Activated naive CD4-positive, alpha-beta T cell treated with anti-CD3 and anti-CD28 coated beads, Interleukin-2, amount 50 U/mL, for 72 hours (primary cell): ENCODE measurements around the gene TRIM73. TPM values are rescaled to one million over a fixed set of nuclear protein-coding genes. Genes with fewer than 3 reads are reported as not detected.
"Not testable (repeated sequence)": the region's sequence is repeated elsewhere in the genome, so short reads cannot be mapped to it uniquely, and the experiment has no call there.

Experiments
- ATAC-seq, 2 donors: fragments of 150-1000 bp; cut with Tn5 transposase; 2 replicates each; pipeline ENCODE4 v1.10.0; 2021; ENCODE audit warnings: mild to moderate bottlenecking in 2 of 2, moderate library complexity in 2 of 2
- DNase-seq, 2 donors: peaks; one replicate each; pipeline ENCODE4 v3.0.0; 2021 to 2022; ENCODE audit warnings: low spot score in 2 of 2
- H3K27ac Mint-ChIP-seq, 2 donors: one replicate each; pipeline ENCODE4 v1.8.0; 2022; ENCODE audit warnings: mild to moderate bottlenecking in 2 of 2, mixed read lengths in 2 of 2
- H3K36me3 Mint-ChIP-seq, 2 donors: one replicate each; pipeline ENCODE4 v1.8.0; 2022; ENCODE audit warnings: mixed read lengths in 2 of 2
- H3K9me3 Mint-ChIP-seq, 2 donors: one replicate each; pipeline ENCODE4 v1.8.0; 2022; ENCODE audit warnings: mixed read lengths in 2 of 2
- total RNA-seq, 2 donors: library from RNA; stranded (reverse); gene quantifications; one replicate each; pipeline ENCODE4 v1.2.3, GENCODE V29; 2022

The TRIM73 gene
- 1 to 10 TPM; 3.9 to 8.9 TPM for total RNA-seq

DNA sequence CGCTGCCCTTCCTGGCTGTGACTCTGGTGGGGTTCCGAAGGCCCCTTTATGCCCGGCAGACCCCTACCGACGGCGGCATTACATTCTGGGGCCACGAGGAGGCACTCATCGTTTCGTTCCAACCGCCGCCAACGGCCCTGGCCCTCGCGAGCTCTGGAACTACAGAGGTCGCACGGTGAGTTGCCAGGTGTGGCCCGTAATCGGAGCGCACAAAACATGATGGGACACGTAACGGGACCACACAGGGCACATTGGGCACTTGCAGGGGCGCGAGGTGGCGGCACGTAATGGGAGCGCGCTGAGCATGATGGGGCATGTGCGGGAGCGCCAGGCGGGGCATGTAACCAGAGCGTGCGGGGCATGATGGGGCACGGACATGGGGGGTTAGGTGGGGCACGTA lies at the start of gene TRIM73:
TSS of gene TRIM73 (plus strand) at position 301 of the 400 bp plus-strand sequence. CDS start 3,305 bp downstream, outside the sequence.
- H3K36me3 Mint-ChIP-seq, ATAC-seq: not testable (repeated sequence)

DNA sequence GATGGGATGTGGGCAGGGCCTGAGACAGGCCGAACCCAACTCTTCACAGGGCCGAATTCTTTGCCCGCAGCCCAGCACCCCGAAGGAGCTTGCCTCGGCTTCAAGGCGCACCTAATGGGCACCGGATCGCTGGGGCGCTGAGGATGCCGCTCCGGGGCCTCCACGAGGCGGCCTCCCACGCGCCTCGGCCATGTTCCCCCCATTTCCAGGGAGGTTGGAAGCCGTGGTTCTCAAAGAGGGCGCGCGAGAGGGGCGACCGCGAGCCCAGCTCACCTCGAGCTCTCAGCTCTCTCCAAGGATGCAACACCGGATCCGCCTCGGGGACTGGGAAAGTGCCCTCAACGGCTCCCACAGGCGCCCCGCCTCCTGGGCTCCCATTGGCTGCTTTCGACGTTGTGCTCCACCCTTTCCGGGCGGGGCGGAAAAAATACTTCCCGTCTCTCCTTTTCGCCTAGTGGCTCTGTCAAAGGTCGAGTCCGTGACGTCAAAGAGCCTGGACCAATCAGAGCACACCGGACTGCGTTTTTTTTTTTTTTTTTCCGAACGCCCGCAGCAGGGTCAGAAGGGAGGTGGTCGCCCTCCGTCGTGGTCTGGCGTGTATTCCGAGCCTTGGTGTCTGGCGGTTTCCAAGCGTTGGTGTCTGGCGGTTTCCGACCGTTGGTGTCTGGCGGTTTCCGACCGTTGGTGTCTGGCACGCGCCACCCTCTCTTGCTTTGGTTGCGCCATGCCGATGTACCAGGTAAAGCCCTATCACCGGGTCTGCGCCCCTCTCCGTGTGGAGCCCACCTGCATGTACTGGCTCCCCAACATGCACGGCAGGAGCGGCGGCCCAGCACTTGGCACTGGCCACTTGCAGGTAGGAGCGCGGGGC lies 36.5 kb upstream of the TRIM73 start:
- peak; percentile 82 to 87 for ATAC-seq
- peak; percentile 45 to 57 for DNase-seq
- H3K36me3 Mint-ChIP-seq, H3K9me3 Mint-ChIP-seq: not testable (repeated sequence)
- peak overlapping the region in 1 of 2 donors; percentile 88 for H3K27ac Mint-ChIP-seq

More for the DNA sequence above, at the start of gene TRIM73:
- H3K27ac Mint-ChIP-seq, DNase-seq, H3K9me3 Mint-ChIP-seq: not testable (repeated sequence)

DNA sequence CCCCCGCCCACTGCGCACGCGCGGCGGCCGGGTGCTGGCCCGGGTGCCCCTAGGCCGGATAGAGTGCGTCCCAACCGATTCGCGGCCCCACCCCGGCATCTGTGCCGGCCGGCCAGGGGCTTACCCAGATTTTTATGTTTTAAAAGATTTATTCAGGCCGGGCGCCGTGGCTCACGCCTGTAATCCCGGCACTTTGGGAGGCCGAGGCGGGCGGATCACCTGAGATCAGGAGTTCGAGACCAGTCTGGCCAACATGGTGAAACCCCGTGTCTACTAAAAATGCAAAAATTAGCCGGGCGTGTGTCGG lies 35.9 kb upstream of the TRIM73 start:
- H3K9me3 Mint-ChIP-seq, DNase-seq, H3K27ac Mint-ChIP-seq, H3K36me3 Mint-ChIP-seq, ATAC-seq: not testable (repeated sequence)

DNA sequence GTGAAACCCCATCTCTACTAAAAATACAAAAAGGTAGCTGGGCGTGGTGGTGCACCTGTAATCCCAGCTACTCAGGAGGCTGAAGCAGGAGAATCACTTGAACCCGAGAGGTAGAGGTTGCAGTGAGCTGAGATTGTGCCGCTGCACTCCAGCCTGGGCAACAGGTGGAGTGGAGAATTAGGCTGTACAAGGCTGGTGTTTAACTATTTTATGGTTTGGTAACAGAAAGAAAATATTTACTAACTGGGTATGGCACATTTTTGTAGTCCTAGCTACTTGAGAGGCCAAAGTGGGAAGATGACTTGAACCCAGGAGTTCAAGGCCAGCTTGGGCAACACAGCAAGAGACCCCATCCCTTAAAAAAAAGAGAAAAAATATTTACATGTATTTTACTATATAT lies 31.4 kb upstream of the TRIM73 start:
- not testable (repeated sequence) for H3K36me3 Mint-ChIP-seq, DNase-seq, ATAC-seq, H3K9me3 Mint-ChIP-seq, H3K27ac Mint-ChIP-seq

DNA sequence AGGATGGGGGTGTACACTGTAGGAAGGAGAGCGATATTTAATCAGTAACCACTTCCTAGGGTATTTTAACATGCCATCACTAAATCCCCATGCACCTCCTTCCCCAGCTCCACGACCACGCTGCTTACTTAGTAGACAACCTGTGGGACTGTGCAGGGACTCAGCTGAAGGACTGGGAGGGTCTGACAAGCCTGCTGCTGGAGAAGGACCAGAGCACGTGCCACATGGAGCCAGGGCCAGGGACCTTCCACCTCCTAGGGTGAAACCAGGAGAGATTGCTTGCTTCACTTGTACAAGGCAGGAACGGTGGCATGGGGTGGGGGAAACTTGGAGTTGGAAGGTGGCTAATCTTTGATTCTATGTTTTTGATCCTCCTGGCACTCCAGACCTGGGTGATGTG lies 28.8 kb upstream of the TRIM73 start:
- not testable (repeated sequence) for ATAC-seq, DNase-seq, H3K27ac Mint-ChIP-seq, H3K36me3 Mint-ChIP-seq, H3K9me3 Mint-ChIP-seq

DNA sequence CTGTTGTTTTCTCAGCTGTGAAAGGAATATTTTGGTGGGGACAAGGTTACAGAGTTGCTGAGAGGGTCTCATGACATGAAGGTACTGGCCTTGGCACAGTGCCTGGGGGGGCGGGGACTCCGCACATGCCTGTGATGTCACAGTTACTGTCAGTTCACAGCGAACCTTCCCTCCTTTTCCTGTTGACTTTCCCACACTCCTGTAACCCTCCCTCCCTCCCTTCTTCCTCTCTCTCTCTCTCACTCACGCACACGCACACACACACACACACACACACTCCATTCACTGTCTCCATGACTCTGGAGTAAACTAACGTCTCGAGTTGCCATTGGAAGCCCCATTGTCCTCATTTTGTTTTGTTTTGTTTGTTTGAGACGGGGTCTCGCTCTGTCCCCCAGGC lies 28.1 kb upstream of the TRIM73 start:
- not testable (repeated sequence) for ATAC-seq, H3K9me3 Mint-ChIP-seq

DNA sequence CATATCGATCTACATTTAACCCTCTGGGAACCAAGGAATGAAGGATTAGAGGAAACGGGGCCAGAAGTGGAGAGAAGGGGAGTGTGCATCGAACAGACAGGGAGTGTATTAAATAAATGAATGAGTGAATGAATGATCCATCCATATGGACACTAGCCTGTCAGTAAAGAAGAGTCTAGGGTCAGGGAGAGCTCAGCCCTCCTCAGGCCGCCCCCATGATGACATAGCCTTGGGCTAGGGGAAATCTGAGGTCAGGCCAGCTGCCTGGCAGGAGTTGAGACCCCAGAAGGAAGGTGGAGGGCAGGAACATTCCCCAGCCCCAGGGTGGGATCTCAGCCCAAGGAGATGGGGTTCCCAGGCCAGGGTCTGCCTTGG lies 21.3 kb upstream of the TRIM73 start:
- ATAC-seq, result peak in 1 of 2 donors; percentile 7
- H3K9me3 Mint-ChIP-seq, H3K27ac Mint-ChIP-seq, H3K36me3 Mint-ChIP-seq, DNase-seq: not testable (repeated sequence)

More for the DNA sequence above, 28.1 kb upstream of the TRIM73 start:
- not testable (repeated sequence) for DNase-seq, H3K27ac Mint-ChIP-seq, H3K36me3 Mint-ChIP-seq

DNA sequence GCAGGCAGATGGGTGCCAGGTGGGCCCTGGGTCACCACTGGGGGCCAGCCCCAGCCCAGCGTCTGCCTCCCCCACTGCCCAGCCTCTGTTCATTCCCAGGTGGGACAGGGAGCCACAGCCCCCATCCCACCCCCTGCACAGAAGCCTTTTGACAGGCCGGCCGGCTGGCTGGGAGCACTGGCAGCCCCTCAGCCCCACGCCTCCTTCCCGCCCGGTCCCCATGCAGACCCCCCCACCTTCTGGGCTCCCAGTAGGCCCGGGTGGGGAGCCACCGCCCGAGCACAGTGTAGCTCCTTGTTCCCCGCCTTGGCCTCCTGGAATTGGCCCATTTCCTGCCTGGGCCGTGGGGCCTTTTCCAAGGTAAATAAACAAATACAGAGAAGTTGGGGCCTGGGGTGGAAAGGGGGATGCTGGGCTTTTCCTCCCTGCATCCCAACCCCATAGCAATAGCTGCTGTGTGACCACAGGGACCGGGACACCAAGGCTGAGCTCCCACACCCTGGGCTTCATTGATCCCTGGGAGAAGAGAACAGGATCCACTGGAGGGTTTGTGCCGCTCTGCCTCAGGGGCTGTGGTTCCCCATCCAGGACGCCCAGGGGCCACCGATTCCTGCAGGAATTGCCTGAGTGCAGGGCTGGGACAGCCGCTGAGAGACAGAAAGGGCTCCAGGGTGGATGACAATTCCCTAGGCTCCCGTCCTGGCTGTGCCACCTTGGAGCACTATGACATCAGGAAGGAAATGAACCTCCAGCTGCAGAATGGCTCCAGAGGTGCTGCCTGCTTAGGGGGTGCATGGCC lies 20.7 kb upstream of the TRIM73 start:
- not testable (repeated sequence) for H3K27ac Mint-ChIP-seq, H3K36me3 Mint-ChIP-seq, H3K9me3 Mint-ChIP-seq, DNase-seq
- ATAC-seq, result peak; percentile 24 to 37

DNA sequence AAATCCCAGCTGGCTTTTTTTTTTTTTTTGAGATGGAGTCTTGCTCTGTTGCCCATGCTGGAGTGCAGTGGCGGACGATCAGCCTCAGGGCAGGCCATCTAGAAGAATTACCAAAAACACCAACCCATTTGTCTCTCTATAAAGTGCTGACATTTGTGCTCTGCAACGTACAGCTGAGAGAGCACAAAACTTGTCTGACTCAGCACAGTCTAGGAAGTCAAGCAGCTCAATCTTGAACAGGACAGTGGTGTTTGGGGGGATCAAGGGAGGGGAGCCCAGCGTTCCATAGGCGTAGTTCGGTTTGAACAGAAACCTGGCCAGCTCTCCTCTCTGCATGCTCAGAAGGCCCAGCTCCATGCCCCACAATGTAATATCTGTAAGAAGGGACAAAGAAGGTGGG lies 2.2 kb upstream of the TRIM73 start:
- H3K36me3 Mint-ChIP-seq, DNase-seq, H3K9me3 Mint-ChIP-seq, ATAC-seq, H3K27ac Mint-ChIP-seq: not testable (repeated sequence)

DNA sequence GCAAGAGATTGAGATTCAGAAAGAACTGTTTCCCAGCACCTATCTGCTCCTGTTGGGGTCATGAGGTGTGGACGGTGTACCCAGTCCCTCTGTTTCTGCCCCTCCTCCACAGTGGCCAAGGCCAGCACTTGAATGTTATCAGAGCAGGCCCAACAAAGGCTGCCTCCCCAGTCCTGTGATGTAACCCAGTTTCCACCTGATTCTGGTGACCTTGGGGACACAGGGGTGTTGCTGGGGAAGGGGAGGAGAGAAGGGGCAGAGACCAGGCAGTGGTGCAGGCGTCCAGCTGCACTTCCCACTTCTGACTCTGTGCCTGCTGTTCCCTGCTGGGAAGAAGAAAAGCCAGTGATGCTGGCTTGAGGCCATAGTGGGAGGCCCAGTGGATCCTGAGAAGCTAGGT lies 2.4 kb downstream of the TRIM73 start:
- ATAC-seq, H3K27ac Mint-ChIP-seq, DNase-seq, H3K36me3 Mint-ChIP-seq, H3K9me3 Mint-ChIP-seq: not testable (repeated sequence)

DNA sequence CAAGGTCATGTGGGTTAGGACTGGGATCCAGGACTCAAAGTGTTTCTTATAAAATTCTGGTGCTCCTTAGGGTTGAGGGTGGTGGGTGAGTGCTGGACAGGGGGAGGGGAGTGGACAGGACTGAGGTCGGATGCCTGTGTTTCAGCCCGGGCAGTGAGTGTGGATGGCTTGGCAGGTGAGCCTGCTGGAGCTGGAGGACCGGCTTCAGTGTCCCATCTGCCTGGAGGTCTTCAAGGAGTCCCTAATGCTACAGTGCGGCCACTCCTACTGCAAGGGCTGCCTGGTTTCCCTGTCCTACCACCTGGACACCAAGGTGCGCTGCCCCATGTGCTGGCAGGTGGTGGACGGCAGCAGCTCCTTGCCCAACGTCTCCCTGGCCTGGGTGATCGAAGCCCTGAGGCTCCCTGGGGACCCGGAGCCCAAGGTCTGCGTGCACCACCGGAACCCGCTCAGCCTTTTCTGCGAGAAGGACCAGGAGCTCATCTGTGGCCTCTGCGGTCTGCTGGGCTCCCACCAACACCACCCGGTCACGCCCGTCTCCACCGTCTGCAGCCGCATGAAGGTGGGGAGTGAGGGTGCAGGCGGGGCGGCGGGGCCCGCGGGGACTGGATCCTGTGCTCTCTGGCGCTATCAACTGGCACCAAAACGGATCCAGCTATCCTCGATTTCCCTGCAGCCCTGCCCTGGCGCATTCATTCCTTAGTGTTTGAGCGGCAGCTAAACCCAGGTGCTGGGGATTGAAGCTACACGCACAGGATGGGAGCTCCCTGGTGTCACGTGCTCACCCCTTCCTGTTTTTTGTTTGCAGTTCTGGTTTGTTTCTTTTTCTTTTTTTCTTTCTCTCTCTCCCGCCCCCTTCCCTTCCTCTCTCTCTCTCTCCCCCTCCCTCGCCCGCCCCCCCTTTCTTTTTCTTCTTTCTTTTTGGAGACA lies 3.6 kb downstream of the TRIM73 start:
- not testable (repeated sequence) for H3K27ac Mint-ChIP-seq, DNase-seq, H3K36me3 Mint-ChIP-seq, H3K9me3 Mint-ChIP-seq
- ATAC-seq, result peak; percentile 61 to 71

DNA sequence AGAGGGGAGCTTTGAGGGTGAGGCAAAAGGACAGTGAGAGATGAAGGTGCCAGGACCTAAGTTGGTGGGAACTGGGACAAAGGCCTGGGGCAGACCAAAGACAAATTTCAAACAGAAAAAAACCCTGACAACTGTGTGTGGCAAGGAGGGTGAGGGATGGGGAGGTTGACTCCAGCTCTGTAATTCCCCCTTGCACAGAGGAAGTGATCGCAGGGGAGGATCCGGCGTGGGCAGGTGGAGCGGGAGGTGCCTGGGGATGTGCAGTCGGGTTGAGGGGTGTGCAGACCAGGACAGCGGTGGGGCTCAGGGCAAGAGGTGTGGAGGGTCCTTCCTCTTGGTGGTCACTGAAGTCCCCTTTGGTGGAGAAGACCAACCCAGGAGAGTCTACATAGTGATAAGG lies 5.1 kb downstream of the TRIM73 start:
- DNase-seq, H3K9me3 Mint-ChIP-seq, H3K36me3 Mint-ChIP-seq, H3K27ac Mint-ChIP-seq: not testable (repeated sequence)
- peak; percentile 21 to 38 for ATAC-seq

DNA sequence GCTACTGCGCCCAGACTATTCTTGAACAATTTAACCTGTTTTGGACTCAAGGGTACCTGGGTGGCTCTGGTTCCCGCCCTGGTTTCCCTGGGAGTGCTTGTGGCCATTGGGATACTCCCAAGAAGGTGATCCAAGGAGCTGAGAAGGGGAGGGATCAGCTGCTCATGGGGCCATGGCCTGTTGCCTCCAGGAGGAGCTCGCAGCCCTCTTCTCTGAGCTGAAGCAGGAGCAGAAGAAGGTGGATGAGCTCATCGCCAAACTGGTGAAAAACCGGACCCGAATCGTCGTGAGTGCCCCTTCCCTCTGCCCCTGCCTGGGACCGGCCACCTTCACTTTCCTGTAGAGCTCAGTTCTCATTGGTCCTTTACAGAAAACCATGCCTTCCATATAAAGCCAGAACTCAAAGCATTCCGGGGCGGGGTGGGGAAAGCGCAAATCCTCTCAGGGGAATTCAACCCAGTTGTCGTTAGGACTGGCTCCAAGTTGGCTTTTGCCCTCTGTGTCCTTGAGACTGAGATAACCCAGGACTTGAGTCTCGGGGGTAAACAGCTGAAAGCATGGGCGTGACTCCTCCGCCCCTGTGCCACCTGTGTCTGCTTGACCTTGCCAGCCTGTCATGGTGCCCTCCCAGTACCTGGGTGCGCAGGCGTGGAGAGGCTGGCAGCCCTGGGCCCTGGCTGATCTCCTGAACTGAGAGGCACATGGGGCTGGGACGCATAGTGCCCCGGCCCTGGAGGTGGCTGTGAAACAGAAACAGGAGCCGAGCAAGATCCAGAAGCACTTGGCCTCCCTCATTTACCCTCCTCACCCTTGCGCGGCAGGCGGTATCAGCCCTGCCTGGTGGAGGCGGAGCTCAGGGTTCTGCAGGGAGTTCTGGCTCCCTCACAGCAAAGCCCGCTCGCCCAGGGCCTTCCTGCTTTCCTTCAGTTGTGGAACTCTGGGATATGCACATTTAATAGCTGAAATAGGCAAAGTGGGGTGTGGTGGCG lies 8.3 kb downstream of the TRIM73 start:
- H3K27ac Mint-ChIP-seq, DNase-seq, H3K36me3 Mint-ChIP-seq, H3K9me3 Mint-ChIP-seq, ATAC-seq: not testable (repeated sequence)

DNA sequence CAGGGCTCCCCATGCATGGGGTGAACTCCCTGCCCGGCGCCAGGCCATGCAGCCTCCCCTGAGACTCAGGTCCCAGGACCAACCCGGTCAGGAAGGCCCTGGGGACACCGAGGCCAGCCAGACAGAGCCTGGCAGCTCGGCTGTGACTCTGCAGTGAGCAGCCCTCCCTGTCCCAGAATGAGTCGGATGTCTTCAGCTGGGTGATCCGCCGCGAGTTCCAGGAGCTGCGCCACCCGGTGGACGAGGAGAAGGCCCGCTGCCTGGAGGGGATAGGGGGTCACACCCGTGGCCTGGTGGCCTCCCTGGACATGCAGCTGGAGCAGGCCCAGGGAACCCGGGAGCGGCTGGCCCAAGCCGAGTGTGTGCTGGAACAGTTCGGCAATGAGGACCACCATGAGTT lies 9.2 kb downstream of the TRIM73 start:
- not testable (repeated sequence) for H3K9me3 Mint-ChIP-seq, H3K36me3 Mint-ChIP-seq, DNase-seq, H3K27ac Mint-ChIP-seq
- peak in 1 of 2 donors; percentile 31 for ATAC-seq

DNA sequence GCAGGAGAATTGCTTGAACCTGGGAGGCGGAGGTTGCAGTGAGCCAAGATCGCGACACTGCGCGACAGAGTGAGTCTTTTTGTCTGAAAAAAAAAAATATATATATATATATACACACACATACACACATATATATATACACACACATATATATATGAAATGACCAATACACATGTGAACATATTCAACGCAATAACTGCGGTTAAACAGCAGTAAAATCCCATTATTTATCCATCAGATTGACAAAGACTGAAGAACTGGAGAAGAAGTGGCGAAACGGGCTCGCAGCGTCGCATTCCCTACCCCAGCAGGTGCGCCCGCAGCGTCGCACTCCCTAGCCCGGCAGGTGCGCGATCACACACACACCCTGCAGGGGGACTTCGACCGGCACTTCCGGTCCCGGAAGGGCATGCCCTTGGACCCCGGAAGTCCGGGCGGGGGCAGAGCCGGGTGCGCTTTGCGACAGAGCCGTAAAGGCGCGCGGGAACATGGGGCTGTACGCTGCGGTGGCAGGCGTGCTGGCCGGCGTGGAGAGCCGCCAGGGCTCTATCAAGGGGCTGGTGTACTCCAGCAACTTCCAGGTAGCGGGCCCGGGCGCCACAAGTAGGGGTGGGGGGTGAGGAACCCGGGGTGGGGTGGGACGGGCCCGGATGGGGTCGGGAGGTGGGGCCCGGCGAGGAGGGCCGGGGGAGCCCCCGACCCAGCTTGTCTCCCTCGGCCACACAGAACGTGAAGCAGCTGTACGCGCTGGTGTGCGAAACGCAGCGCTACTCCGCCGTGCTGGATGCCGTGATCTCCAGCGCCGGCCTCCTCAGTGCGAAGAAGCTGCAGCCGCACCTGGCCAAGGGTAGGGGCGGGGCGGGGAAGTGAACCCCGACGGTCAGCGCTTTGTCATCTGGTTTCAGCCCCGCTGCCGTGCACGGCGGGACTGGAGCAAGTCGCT lies 14.7 kb downstream of the TRIM73 start:
- H3K36me3 Mint-ChIP-seq, DNase-seq, H3K27ac Mint-ChIP-seq, H3K9me3 Mint-ChIP-seq: not testable (repeated sequence)
- peak; percentile 92 to 95 for ATAC-seq
